Suppressor macrophage (primary cell): ENCODE measurements around the gene CBX5.
A peak's percentile ranks its signal among the peaks of the same experiment; 100 is the strongest.
"Not testable (repeated sequence)": the region's sequence is repeated elsewhere in the genome, so short reads cannot be mapped to it uniquely, and the experiment has no call there.

ENCODE experiments used
- DNase-seq, 4 experiments: peaks; one replicate each; pipeline ENCODE4 v3.0.0-alpha.2; 2020 to 2022
- total RNA-seq, 17 experiments: gene quantifications; one replicate each; lab custom pipeline; 2026; ENCODE audit warnings: mixed read lengths in 6 of 17, inconsistent platforms in 3 of 17; lab: John Stamatoyannopoulos, UW

CBX5 gene
- 12.9 to 255 (median 96.5) reads per million in 17 experiments for total RNA-seq

DNA sequence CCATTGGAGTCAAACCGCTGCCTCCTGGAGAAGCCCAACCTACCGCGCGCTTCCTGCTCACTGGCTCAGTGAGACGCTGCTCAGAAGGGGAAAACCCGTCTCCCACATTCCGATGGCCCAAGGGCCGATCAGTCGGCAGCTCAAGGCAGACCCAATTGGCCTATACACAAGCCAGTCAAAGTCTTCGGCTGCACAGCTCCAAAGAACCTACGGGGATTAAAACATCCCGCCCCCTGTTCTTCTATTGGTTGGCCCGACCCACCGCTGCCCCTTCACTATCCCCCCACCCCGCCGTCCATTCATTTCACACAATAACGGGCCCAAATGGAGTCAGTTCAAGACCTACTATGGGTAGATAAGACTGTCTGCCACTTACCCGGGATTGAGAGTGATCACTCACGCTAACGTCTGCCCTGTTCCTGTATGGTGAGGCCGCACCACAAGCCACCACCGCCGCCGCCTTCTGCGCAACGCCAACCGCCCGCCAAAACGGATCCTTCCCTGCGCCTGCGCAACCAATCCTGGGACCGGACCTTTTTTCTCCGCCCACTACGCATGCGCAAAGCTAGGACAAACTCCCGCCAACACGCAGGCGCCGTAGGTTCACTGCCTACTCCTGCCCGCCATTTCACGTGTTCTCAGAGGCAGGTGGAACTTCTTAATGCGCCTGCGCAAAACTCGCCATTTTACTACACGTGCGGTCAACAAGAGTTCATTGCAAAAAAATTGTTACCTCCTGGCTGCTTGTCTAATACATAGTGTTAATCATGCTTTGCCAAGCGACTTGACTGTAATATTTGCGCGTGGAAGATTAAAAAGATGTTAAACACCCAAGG, at the start of gene CBX5:
Gene CBX5 (minus strand): TSS at position 491 of the 836 bp plus-strand sequence. CDS start 22,472 bp downstream, outside the sequence.
- peak; percentile 98 to 100 (median 100) for DNase-seq

DNA sequence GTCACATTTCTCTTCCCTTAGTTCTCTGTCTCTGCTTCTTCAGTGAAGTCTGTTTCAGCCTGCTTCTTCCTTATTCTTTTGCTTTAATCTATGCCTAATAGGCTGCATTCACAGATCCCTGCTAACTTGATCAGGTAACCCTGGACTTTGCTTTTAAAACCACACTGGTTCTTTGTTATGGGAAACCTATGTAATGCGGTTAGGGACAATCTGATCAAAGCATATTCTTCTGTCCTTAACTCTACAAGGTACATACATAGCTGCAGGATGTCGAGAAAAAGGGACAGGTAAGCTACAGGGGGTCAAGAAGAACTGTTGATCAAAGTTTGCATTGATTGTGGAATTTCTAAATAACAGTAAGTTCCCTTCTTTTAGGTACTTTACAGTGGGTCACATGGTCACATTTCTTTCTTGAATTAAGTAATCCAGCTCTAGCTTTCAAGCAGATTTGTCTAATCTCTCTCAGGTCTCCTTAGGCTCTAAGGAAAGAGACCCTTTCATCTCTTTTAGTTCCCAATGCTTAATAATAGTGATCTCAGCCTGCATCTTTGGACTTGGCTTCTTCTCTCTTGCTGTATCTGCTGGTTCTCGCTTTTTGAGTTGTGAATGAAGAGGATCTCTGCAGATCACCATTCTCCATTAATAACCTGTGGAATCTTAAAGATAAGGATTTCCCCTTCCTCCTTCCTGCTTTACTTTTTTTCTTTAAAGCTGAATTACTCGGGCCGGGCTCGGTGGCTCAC, 48.8 kb upstream of the CBX5 start:
- DNase-seq, result no peak

DNA sequence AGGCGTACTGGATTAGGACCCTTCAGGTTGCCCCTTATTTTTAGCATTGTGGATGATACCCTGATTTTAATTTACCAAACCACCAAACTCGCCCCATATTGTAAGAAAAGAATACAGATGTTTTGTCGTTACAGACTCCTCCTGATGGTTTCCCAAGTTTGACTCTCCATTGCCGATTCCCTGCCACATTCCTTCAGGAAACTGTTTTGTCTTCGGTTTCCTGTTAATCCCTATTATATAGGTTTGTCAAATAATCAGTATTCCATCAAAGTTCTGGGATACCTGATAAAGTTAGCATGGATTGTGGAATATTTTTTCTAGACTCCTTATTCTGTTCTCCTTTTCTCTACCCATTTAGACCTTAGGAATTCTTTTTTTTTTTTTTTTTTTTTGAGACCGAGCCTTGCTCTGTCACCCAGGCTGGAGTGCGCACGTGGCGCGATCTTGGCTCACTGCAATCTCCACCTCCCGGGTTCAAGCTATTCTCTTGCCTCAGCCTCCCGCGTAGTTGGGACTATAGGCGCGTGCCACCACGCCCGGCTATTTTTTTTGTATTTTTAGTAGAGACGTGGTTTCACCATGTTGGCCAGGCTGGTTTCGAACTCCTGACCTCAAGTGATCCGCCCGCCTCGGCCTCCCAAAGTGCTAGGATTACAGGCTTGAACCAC, 45.7 kb upstream of the CBX5 start:
- not testable (repeated sequence) for DNase-seq

DNA sequence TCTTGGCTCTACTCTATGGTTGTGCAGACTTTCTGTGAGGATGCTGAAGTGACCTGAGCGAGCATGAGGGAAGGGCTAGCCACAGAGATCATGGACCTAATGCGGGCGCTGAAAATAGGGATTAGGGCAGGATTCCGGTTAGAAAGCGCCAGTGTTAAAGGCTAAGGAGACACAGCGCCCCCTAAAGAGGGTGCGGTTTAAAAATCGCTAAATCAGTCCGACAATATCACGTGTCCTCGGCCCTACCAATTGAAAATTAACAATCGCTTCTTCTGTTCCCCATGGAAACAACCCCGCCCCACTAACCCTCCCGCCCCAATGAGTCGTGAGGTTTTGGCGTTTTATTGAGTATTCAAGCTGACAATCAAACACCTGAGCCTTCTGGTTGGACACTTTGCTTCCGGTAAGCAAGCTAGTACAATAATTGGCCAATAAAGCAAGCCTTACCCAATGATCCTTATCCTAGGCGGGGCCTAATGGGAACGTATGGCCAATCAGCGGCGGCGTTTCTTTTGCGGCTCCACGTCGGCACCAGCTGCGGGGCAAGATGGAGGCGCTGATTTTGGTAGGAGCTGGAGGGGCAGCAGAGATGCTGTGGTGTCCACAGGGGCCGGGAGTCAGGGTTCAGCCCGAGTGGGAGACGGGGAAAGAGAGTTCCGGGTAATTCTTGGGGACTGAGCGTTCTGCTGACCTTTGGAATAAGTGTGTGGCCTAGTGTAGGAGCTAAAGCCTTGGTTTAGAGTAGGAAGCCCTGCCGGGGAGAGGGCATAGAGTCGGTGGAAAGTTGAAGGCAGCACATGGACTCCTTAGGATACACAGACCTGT, 44.9 kb upstream of the CBX5 start, which contains the start of gene COPZ1:
Gene COPZ1 (plus strand): TSS at position 515 of the 825 bp plus-strand sequence. CDS start 33 bp downstream, at position 548.
- peak; percentile 95 to 99 (median 98) for DNase-seq

DNA sequence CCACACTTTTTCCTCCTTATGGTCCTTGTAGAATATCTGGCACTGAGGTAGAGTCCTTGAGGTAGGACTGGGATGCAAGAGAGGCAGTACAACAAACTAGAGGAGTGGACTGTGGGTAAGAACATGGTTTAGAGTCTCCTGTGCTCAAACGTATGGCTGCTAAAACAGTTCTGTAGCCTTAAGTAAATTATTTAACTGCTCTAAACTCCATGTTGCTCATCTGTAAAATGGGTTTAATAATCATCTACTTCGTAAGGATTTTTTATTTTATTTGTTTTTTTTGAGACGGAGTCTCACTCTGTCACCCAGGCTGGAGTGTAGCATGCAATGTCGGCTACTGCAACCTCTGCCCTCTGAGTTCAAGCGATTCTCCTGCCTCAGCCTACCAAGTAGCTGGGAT, 41.4 kb upstream of the CBX5 start:
- no peak for DNase-seq

DNA sequence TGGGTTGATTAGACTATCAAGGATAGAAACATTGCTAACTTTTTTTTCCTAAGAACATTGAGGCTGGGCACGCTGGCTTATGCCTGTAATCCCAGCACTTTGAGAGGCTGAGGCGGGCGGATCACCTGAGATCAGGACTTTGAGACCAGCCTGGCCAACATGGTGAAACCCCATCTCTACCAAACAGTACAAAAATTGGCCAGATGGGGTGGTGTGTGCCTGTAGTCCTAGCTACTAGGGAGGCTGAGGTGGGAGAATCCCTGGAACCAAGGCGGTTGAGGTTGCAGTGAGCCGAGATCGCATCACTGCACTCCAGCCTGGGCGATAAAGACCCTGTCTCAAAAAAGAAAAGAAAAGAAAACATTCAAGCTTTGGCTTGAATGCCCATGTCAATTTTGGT, 32.4 kb upstream of the CBX5 start:
- not testable (repeated sequence) for DNase-seq

DNA sequence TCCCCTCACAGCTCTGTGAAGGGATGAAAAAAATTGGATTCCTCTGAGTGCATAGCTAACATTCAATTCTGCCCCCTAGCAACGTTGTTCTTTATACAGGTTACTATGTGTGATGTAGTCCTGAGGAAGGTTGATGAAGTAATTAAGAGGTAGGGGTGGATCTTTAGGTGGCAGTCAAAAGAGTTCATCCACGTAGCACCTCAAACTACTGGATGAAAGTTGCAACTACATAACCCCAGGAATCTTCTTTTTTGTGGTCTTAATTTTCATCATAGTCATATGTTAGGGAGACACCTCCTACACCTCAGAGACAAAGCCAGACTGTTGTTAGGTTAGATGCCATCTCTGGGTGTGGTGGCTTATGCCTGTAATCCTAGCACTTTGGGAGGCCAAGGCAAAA, 31.1 kb upstream of the CBX5 start:
- DNase-seq, result no peak

DNA sequence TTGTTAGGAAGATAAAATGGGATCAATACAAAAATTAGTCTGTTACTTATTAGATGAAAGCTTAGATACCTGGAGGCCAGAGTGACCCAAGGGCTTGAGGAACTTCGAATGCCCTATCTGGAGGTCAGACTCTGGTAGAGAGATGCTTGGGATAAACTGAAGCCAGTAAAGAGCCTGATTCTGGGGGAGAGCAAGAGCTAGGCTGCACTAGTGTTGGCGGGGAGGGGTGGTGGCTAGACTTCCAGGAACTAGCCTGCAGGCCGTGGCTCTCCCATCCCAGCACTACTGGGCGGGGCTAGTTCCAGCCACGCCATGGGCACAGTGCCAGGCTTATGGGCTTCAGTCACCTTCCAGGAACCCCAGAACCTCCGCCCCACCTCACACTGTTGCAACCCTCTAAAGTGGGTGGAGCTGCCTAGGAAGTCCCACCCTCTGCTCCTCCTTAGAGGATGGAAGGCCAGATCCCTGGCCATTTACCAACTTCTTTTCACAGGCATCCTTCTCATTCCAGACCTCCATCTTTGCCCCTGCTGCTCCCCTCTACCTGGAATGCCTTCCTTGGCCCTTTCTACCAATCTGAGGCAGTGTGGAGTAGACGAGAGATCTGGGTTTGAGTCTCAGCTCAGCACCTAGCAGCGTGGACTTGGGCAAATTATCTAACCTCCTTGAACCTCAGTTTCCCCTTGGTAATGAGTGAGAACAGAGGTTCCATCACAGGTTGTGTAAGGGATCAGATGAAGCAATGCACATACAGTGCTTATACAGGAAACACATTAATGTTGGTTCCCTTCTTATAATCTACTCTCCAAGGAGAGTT, 27.2 kb upstream of the CBX5 start:
- peak; percentile 71 to 87 (median 78) for DNase-seq

DNA sequence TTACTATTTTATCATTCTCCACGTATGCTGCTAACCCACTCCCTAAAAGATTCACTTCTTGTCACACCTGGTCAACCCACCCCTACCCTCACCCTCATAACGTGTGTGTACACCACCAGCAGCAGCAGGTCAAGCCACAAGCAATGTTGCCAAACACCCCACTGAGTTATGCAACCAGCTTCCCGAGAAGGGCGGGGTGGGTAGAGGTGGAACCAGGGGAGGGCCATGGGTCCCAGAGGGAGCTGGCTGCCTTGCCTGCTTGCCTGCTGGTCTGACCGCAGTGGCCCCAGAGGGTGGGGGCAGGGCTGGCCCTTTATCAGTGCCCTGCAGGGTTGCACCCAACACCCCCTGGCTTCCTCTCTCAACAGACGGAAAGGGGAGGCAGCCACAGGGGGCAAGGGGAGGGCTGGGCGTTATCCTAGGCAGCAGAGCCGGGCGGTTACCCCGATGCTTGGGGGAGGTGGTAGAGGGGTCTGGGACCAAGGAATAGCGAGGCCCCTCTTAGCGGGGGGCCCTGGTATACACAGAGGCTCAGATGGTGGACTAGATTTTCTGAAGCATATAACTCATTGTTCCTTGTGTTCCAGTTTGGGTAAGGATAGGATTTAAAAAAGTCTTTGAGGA, 24.4 kb upstream of the CBX5 start:
- DNase-seq, result peak; percentile 71 to 85 (median 80)

DNA sequence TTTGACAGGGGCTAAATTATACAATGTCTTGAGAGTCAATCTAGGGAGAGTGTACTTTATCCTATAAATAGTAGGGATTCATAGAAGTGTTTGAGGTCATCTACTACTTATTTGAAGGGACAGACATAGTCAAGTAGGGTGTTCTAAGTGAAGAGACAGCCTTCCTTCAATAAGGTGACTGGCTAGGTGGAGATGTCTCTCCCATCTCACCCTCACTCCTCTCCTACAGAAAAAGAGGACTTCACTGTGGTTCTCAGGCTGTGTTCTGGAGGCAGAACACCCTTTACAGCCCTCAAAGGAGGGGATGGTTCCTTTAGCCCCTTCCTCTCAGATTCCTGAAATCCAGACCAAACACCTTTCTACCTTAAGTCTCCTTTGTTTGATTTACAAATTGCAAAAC, 23.7 kb upstream of the CBX5 start:
- DNase-seq, result no peak

DNA sequence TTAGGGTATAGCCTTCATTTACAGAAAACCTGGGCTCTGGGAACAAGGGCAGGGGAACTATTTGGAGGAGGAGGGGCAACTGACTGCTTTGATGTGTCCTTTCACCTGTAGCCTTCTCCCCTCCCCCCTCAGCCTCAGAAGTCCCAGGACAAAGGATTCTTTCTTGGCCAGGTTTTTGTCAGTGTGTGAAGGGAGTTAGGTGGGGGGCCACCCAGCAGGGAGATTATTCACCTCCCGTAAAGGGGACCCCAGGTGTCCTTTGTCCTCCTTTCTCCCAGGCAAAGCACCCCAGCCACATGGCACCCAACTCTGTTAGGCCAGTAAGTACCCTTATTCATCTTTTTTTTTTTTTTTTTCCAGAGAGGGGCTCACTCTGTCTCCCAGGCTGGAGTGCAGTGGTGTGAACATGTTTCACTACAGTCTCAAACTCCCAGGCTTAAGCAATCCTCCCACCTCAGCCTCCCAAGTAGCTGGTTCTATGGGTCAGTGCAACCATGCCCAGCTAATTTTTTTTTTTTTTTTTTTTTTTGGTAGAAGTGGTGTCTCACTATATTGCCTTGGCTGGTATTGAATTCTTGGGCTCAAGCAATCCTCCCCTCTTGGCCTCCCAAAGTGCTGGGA, 21.6 kb upstream of the CBX5 start:
- DNase-seq, result peak in 1 of 4 experiments; percentile 36

DNA sequence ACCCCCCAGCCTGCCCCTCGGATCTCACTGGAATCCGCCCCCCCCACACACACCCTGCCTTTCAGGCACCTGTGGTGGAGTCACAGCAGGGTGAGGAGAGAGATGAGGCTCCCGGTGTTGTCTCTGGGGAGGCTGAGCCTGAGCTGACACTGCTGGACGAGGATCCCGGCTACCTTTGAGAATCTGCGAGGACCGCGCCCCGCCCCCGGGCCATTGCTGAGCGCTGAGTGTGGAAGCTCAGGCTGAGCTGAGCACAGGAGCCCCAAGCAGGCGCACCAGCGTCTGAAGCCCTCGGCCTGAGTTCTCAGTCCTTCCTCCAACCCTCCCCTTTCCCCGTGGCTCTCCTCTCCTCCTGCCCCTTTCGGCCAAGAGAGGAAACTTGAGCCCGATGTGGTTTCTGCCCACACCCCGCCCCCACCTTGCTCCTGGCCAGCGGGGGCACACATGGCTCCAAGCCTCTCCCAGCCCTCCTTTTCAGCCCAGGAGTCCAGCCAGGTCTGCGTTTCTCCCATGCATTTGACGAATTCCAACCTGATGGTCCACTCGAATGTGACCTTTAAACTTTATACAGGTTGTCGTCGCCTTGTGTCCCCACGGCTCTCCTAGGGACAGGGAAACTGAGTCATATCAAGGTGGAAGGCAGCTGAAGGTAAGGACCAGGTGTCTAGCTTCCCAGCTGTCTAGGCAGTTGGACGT, 21.0 kb upstream of the CBX5 start, which contains the start of gene NFE2:
Gene NFE2 (minus strand): TSS at position 284 of the 696 bp plus-strand sequence. CDS start 5,767 bp downstream, outside the sequence.
- DNase-seq, result peak; percentile 58 to 83 (median 73)

DNA sequence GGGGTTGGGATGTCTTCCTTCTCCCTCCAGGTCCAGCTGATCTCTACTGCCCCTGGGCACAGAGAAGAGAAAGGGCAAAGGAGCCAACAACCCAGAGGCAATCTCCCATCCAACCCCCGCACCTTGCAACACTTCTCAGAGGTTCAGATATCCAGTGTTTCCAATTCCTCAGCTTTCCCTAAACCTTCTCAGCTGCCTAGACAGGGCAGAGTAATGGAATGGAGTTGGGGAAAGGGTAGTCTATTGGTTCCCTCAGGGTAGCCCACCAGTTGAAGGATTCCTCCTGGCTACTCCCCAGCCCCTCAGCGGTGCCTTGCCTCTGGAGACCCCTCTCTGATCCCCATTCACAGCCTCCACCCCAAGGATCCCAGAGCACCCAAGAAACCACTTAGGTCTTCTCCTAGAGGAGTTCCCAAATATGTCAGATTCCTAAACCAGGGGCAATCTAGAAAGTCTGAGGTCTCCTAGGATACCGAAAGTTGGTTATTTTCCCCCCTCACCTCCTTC, 20.4 kb upstream of the CBX5 start:
- DNase-seq, result peak in 2 of 4 experiments; percentile 20 to 28

DNA sequence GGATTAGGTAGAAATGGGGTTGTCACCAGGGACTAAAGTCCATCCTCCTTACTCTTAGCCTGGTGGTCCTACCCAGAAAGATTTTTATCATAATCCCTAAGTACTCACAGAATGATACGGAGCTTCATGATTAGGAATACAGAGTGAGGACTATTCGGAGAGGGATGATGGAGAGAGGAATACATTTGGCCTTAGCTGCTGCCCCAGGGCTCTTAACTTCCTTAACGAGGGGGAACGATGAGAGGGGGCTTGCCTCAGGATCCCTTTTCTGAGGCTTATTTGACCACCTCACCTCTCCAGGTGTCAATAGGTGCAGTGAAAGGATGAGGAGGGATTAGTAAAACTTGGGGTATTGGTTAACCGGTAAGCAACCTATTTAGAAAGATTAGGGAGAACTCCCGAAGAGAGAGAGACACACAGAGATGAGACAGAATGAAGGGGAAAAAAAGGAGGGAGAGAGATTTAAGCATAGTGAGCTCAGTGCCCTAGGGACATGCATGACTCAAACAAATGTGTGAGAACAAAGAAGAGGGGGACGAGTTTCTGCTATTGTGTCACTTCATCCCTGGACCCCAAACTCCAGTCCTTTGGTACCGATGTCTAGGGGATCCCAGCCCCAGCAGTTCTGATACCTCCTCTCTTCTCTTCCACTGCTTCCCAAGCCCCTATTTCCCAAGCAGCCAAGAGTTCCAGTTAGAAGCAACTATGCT, 19.7 kb upstream of the CBX5 start:
- DNase-seq, result no peak

DNA sequence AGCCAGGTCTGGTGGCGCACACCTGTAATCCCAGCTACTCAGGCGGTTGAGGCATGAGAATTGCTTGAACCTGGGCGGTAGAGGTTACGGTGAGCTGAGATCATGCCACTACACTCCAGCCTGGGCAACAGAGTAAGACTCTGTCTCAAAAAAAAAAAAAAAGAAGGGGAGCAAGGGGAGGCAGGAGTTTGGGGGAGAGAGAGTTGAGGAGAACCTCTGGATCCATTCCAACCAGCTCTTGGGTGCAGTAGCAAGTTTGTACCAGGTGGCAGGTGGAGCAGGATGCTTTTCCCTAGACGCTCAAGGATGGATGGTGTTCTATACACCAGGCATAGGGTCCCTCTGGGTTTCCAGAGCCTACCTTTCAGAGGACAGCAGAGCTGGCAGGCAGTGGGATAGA, 19.0 kb upstream of the CBX5 start:
- DNase-seq, result no peak

DNA sequence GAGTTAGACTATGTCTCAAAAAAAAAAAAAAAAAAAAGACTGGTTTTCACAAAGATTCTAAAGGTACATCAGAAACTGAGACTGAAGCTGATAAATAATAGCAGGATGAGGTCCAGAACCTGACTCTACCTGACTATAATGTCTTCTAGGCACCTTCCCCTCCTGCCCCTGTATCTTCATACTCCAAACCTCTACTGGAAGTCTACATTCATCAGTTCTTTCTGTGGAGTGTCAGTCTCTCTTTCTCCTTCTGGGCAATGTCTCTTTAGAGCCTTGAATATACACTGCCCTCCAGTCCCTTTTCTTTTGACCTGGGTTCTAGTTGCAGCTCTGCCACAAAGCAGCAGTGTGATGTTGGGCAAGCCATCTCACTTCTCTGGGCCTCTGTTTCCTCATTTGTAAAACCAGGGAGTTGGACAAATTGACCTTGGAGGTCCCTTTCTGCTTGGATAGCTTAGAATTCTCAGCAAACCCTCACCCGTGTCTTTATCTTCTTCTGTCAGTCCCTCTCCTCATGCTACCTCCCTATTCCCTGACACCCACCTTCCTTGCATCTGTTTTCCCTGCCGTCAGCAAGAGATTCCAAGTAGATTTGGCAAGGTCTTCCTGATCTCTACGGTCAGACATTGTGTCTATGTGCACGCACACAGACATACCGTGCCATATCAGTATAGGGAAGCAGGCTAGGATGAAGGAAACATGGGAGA, 16.6 kb upstream of the CBX5 start:
- peak in 2 of 4 experiments; percentile 23 to 28 for DNase-seq

DNA sequence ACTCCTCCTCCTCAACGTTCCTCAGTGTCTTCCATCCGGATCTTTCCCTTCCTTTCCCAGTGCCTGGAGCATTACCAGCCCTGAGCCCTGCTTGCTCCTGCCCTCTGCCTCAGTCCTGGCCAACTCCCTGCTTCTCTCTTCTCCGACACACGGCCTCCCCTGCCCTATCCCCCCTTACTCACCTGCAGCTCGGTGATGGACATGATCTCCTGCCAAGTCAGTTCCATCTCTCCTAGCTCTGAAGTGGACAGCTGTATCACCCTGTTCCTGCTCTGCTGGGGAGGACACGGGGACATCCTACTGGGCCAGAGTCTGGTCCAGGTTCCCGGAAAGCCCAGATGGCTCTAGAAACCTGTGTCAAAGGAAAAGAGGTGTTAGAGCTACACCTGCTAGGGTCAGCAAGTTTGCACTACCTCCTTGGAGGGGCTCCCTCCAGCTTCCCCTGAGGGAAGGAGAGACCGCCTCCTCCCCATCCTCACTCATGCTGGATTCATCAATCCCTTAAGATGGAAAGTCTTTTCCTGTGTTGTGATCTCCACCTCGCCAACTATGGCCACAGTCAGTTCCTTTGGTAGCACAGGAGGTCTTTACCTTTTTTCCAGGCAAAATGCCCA, 15.1 kb upstream of the CBX5 start:
- no peak for DNase-seq
